ENCODE data around the gene TAGLN2.
"Not testable (repeated sequence)": the region's sequence is repeated elsewhere in the genome, so short reads cannot be mapped to it uniquely, and the experiment has no call there.

The TAGLN2 gene

GRCh38 chr1:159920202-159920601 lies 5.1 kb downstream of the TAGLN2 start:
- no peak for DNase-seq

DNA sequence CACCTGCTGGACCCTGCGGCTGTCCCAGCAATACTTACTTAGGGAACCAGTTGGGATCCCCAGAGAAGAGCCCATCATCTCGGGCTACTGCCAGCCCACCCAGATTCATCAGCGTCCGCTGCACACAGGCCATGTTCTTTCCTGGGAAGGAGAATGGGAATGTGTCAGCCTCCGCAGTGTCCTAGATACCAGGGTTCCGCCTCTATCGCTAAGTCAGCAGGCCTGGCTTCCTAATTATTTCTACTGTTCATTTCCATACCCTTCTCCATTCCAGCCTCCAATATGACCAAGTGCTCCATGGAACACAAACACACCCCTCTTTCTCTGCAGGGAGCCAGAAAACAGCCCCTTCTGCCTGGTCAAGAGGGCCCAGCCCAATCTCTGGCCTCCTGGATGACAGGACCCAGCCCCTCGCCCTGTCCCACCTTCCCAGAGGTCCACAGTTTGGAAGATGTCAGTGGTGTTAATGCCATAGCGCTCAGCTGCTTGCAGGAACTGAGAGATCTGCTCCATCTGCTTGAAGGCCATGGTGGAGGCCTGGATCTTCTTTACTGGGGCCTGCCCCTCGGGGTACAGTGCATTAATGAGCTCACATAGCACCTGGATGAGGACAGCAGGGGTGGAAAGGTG lies 6.0 kb downstream of the TAGLN2 start:
- DNase-seq, result no peak

GRCh38 chr1:159918352-159919200 lies 6.7 kb downstream of the TAGLN2 start:
- DNase-seq, result no peak

GRCh38 chr1:159917533-159918351 lies 7.6 kb downstream of the TAGLN2 start:
- no peak for DNase-seq

- DNase-seq, result no peak
These were observed 8.9 kb downstream of the TAGLN2 start for GRCh38 chr1:159916242-159917051.

GRCh38 chr1:159915571-159916241 lies 9.6 kb downstream of the TAGLN2 start:
- no peak for DNase-seq

GRCh38 chr1:159914252-159915018 lies 10.9 kb downstream of the TAGLN2 start:
- DNase-seq, result no peak

DNA sequence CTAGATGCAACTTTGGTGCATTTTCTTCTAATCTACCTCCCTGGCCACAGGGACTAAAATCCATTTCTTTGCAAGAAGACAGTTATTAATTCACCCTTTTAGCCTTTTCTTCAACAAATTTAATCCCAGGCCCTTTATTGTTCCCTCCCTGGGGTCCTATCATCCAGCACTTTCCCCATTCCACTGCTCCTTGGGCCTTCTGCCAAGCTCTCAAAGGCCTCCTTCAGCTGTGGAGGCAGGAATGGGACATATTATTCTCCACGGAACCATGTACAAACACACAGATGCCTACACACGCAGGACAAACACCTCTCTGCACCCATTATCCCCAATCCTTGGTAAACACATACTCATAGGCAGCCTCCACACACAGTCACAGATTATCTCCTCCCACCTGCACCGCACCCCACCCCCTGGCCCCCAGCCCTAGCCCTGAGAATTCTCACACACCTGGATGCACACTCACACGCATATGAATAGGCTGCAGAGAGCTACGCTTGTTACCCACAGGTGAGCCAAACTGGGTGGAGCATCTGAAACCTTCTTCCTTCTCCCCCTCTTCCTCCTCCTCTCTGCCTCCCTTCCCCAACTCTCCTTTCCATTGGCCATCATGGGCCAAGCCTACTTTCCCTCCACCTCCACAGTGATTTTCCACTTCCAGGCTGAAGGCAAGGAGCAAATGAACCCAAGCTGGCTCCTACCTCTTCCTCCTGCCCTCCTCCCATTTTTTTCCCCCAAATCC lies 11.7 kb downstream of the TAGLN2 start:
- DNase-seq, result no peak

DNA sequence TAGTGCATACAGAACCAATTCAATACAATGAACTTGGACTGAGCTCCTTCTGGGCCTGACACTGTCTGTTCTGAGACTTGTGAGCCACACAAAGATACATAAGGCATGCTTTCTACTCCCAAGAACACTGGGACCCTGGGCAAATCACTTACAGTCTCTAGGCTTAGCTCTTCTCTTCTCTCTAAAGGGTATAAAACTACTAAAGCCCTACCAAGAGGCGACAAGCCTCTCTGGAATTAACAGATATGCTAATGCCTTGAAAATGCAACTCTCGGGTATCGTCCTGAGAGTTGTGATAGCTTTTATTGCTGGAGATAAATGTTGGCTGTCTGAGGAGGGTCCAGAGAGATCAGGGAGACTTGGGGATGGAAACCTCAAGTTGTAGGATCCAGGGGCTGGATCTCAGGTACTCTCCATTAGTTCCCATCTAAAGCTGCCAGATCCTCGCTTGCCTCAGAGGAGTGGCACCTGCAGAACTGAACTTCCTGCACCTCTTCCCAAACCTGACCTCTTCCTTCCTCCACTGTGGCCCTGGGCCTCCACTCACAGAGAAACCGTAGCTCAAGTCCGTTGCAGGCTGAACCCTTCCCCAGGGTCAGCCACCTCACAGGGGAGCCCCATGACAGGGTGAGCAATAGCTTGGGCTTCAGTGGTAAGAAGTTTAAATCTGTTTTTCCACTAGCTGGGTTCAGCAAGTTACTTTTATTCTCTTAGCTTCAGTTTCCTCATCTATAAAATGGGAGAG lies 13.8 kb downstream of the TAGLN2 start:
- no peak for DNase-seq

DNA sequence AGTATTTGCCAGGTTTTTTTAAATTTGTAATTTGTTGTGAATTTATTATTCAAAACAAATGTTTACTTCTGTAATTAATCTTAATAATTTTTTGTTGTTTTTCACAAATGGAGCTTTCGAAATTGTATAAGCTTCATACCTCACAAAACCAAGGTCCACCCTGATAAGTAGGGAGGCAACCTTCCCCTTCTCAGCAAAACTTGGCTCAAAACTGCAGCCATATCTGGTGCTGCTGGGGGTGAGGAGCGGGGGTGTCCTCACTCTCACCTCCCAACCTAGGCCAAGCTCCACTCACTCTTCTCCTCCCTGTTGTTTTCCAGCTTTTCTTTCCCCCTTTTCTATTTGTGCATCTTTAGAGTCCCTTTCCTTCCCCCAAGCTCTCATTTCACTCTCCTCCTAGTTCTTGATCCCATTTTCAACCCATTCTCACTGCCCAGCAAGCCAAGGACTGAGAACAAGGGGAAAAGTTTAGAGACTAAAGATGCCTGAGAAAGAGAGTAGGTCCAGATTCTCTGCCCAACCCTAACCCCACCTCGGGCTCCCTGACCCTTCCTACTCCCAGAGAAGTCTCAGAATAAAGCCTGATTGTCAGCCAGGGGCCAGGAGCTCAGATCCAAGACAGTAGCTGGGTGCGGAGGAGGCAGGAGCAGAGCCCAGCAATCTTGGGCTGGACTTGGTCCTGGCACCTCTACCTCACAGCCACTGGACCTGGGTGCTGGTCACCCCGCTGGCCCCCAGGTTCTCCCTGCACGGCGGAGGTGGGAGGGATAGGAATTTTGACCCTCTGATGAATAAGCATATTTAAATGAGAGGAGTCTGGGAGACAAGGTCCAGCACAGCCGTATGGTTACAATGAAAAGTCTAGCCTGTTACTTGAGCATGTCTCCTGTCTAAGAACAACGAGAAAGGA lies 17.0 kb downstream of the TAGLN2 start:
- no peak for DNase-seq

DNA sequence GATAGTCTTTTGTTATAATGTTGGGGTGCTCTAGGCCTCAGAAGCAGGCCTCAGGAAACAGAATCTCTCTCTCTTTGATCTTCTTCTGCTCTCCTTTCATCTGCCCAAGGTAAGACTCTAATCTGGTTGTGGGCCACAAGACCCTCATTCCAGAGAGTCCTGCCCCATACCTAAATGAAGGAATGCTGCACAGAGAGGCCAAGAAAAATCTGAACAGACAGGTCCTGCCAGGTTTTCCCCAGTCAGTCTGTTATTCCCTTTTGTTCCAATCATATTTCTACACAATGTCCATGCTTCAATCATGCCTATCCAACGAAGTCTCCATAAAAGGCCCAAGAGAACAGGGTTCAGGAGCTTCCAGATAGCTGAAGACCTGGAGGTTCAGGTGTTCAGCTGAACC lies 18.3 kb downstream of the TAGLN2 start:
- DNase-seq, result no peak

DNA sequence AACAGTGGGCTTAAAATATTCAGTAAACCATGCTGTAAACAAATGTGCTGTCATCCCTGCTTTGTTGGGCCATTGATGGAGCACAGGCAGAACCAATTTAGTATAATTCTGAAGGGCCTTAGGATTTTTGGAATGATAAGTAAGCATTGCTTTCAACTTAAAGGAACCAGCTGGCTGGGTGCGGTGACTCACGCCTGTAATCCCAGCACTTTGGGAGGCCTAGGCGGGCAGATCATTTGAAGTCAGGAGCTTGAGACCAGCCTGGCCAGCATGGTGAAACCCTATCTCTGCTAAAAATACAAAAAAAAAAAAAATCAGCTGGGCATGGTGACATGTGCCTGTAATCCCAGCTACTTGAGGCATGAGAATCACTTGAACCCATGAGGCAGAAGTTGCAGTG lies 21.3 kb downstream of the TAGLN2 start:
- not testable (repeated sequence) for DNase-seq

GRCh38 chr1:159902541-159902940 lies 22.8 kb downstream of the TAGLN2 start:
- DNase-seq, result no peak

GRCh38 chr1:159900755-159901360 lies 24.4 kb downstream of the TAGLN2 start:
- DNase-seq, result no peak

GRCh38 chr1:159900086-159900680 lies 25.1 kb downstream of the TAGLN2 start, which contains the start of gene CFAP45:
Gene CFAP45 (minus strand): TSS chr1:159900165. CDS start chr1:159900098, 67 bp downstream.
- DNase-seq, result no peak

- DNase-seq, result not testable (repeated sequence)
These were observed 25.7 kb downstream of the TAGLN2 start for GRCh38 chr1:159899634-159900033.

DNA sequence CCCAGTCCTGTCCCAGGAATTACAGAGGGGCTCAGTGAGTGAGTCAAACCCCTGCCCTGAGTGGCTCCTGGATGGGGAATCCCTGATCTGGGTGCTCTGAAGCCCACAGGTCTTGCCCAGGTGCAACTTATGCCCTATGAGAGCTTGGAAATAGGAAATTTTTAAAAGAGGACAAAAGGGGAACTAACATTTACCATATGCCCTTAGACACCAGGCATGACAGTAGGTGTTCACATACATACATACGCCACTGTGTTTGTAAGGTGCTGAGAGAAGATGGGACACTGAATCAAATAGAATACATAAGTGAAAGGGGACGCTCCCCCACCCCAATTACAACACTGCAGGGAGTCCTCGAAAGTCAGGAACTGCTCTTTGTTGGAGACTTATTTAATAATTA lies 26.8 kb downstream of the TAGLN2 start:
- no peak for DNase-seq

- no peak for DNase-seq
These were observed 27.3 kb downstream of the TAGLN2 start for GRCh38 chr1:159897962-159898361.
